NCI-H69 (cell line): ENCODE data around the gene U2SURP.

Source experiments
- DNase-seq: peaks from one replicate; lab custom pipeline; 2025; lab: John Stamatoyannopoulos, UW

Gene U2SURP

GRCh38 chr3:143101792-143102381, 100.5 kb downstream of the U2SURP start:
- DNase-seq, result no peak

- no peak for DNase-seq
Observed at GRCh38 chr3:143103652-143104051, 102.3 kb downstream of the U2SURP start.

- no peak for DNase-seq
Observed at GRCh38 chr3:143105170-143105569, 103.8 kb downstream of the U2SURP start.

- no peak for DNase-seq
Observed at GRCh38 chr3:143109861-143110260, 108.5 kb downstream of the U2SURP start.
